ENCODE data around the gene RPL28.

RPL28 gene

DNA sequence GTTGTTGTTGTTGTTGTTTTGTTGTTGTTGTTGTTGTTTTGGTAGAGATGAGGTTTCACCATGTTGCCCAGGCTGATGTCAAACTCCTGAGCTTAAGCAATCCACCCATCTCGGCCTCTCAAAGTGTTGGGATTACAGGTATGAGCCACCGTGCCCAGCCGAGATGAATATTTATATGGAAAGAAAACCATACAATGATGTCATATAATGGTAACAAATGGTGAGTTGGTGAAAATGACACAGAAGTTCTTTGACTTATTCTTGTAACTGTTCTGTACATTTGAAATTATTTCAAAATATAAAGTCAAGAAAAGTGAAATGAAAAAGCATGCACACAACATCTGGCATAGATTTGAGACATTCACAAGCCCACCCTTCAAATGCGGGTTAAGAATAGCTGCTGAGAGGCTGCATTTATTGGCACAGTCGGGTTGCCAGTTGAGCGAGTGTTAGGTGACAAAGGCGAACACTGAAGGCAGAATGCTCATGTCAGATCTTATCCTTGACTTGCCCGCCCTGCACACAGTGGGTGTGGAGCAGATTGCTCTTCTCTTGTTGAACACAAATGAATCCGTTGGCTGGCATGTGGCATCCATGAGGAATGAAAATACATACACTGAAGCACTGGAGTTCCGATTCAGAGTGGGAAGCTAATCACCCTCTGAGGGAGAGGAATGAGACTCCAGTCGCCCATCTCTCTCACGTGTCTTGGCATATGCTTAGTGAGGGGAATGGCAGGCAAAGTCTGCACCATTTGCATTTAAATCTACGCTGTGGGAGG, 37.7 kb downstream of the RPL28 start:
- Histone ChIP-seq H2BK5ac (ENCODE audit: low read depth, low read length, poor library complexity) (no peak overlapping the region), H3K79me1 (ENCODE audit: low read length) (no peaks in the 10 kb centered on the region), H3K79me2 (ENCODE audit: control insufficient read depth, insufficient read depth, low read length, poor library complexity) (no peaks in the 10 kb centered on the region), H3K4me1 (ENCODE audit: control insufficient read depth in 1 of 2, insufficient read depth in 2 of 2, low read length in 2 of 2) (no peaks in the 10 kb centered on the region), H3K27me3 (ENCODE audit: insufficient read depth, low read length) (no peaks in the 10 kb centered on the region), H3K4me3 (ENCODE audit: low read depth, low read length) (no peak overlapping the region), H3K36me3 (ENCODE audit: control insufficient read depth in 1 of 2, insufficient read depth in 2 of 2, low read length in 2 of 2) (no peaks in the 10 kb centered on the region), H2BK12ac (ENCODE audit: low read length) (no peak overlapping the region), H3K27ac (ENCODE audit: low read depth, low read length) (no peak overlapping the region), H2AK5ac (ENCODE audit: low read length) (no peak overlapping the region), H3K4ac (ENCODE audit: low read depth, low read length) (no peak overlapping the region), H3K23ac (ENCODE audit: low read length) (no peak overlapping the region), H3K18ac (ENCODE audit: low read length) (no peak overlapping the region), H2BK120ac (ENCODE audit: insufficient read depth, low read length, poor library complexity) (no peak overlapping the region), H4K12ac (ENCODE audit: low read depth, low read length) (no peak overlapping the region), H3K4me2 (ENCODE audit: low read length) (no peak overlapping the region), H3K9ac (ENCODE audit: low read length) (no peak overlapping the region), H3K14ac (ENCODE audit: low read length) (no peak overlapping the region), H4K91ac (ENCODE audit: low read depth, low read length) (no peak overlapping the region), H2AFZ (ENCODE audit: insufficient read depth, low read length, poor library complexity) (no peak overlapping the region), H3K9me3 (ENCODE audit: insufficient read depth, low read depth, low read length) (peaks cover 2% of the 10 kb centered on the region), H4K8ac (ENCODE audit: low read depth, low read length) (no peak overlapping the region)
- DNase-seq, result no peak
- WGBS (ENCODE audit: extremely low coverage, insufficient coverage, insufficient read length), result no CpG with 5 or more reads among the region's 13 CpGs

DNA sequence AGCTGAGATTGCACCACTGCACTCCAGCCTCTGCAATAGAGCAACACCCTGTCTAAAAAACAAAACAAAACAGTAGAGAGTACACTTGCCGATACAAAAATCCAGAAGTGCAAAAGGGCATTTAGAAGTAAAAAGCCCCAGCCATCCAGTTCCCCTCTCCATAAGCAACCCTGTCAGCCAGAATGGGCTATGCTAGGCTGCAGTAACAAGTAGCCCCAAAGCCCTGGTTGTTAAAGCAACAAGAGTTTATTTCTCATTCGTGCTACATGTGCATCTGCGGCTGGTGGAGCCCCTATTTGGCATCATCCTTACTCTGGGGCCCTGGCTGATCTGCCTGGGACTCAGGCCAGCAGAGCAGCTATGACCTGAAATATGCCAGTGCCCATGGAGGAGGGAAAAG, 38.8 kb downstream of the RPL28 start:
- Histone ChIP-seq H2AFZ (ENCODE audit: insufficient read depth, low read length, poor library complexity) (no peak overlapping the region), H2BK5ac (ENCODE audit: low read depth, low read length, poor library complexity) (no peak overlapping the region), H4K12ac (ENCODE audit: low read depth, low read length) (no peak overlapping the region), H3K4me2 (ENCODE audit: low read length) (no peak overlapping the region), H2AK5ac (ENCODE audit: low read length) (no peak overlapping the region), H3K27ac (ENCODE audit: low read depth, low read length) (no peak overlapping the region), H3K9ac (ENCODE audit: low read length) (no peak overlapping the region), H2BK12ac (ENCODE audit: low read length) (no peak overlapping the region), H2BK120ac (ENCODE audit: insufficient read depth, low read length, poor library complexity) (no peak overlapping the region), H4K91ac (ENCODE audit: low read depth, low read length) (no peak overlapping the region), H3K79me1 (ENCODE audit: low read length) (no peaks in the 10 kb centered on the region), H3K9me3 (ENCODE audit: insufficient read depth, low read depth, low read length) (peaks cover 2% of the 10 kb centered on the region), H3K36me3 (ENCODE audit: control insufficient read depth in 1 of 2, insufficient read depth in 2 of 2, low read length in 2 of 2) (no peaks in the 10 kb centered on the region), H3K79me2 (ENCODE audit: control insufficient read depth, insufficient read depth, low read length, poor library complexity) (no peaks in the 10 kb centered on the region), H3K27me3 (ENCODE audit: insufficient read depth, low read length) (no peaks in the 10 kb centered on the region), H3K23ac (ENCODE audit: low read length) (peak overlapping the region; percentile 5), H3K4me3 (ENCODE audit: low read depth, low read length) (no peak overlapping the region), H3K4ac (ENCODE audit: low read depth, low read length) (no peak overlapping the region), H3K18ac (ENCODE audit: low read length) (no peak overlapping the region), H4K8ac (ENCODE audit: low read depth, low read length) (no peak overlapping the region), H3K14ac (ENCODE audit: low read length) (no peak overlapping the region), H3K4me1 (ENCODE audit: control insufficient read depth in 1 of 2, insufficient read depth in 2 of 2, low read length in 2 of 2) (no peaks in the 10 kb centered on the region)
- no CpG with 5 or more reads among the region's 3 CpGs for WGBS (ENCODE audit: extremely low coverage, insufficient coverage, insufficient read length)
- DNase-seq, result no peak

DNA sequence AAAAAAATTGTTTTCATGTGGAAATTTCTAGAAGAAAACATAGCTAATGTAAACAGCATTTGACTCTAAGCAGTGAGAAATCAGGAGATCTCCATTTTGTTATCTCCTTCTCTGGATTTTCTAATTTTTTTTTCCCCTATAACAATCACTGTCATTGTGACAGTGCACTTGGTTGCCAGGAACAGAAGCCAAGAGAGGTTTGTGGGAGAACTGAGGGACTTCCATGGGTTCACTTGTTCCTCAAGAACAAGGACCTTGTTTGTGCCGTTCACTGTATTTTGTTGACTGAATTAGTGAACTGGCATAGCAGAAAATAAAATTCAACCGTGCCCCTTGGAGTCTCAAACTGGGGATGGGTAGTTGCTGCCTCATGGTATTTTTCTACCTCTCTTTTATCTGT, 40.3 kb downstream of the RPL28 start:
- no peak overlapping the region for H3K23ac ChIP-seq (ENCODE audit: low read length)
- no peak overlapping the region for H2BK12ac ChIP-seq (ENCODE audit: low read length)
- no peak overlapping the region for H2AFZ ChIP-seq (ENCODE audit: insufficient read depth, low read length, poor library complexity)
- H4K91ac ChIP-seq (ENCODE audit: low read depth, low read length), result no peak overlapping the region
- no peak overlapping the region for H3K9ac ChIP-seq (ENCODE audit: low read length)
- no peaks in the 10 kb centered on the region for H3K27me3 ChIP-seq (ENCODE audit: insufficient read depth, low read length)
- H3K18ac ChIP-seq (ENCODE audit: low read length), result no peak overlapping the region
- no peak overlapping the region for H2BK5ac ChIP-seq (ENCODE audit: low read depth, low read length, poor library complexity)
- H3K4me1 ChIP-seq (ENCODE audit: control insufficient read depth in 1 of 2, insufficient read depth in 2 of 2, low read length in 2 of 2), result no peaks in the 10 kb centered on the region
- no peak overlapping the region for H3K4me3 ChIP-seq (ENCODE audit: low read depth, low read length)
- no peak overlapping the region for H2AK5ac ChIP-seq (ENCODE audit: low read length)
- no peak overlapping the region for H4K12ac ChIP-seq (ENCODE audit: low read depth, low read length)
- no peak for DNase-seq
- H3K4me2 ChIP-seq (ENCODE audit: low read length), result no peak overlapping the region
- no peak overlapping the region for H3K14ac ChIP-seq (ENCODE audit: low read length)
- H4K8ac ChIP-seq (ENCODE audit: low read depth, low read length), result no peak overlapping the region
- no peak overlapping the region for H3K4ac ChIP-seq (ENCODE audit: low read depth, low read length)
- H3K27ac ChIP-seq (ENCODE audit: low read depth, low read length), result no peak overlapping the region
- H3K79me1 ChIP-seq (ENCODE audit: low read length), result no peaks in the 10 kb centered on the region
- no peaks in the 10 kb centered on the region for H3K36me3 ChIP-seq (ENCODE audit: control insufficient read depth in 1 of 2, insufficient read depth in 2 of 2, low read length in 2 of 2)
- H2BK120ac ChIP-seq (ENCODE audit: insufficient read depth, low read length, poor library complexity), result no peak overlapping the region
- WGBS (ENCODE audit: extremely low coverage, insufficient coverage, insufficient read length), result no CpG with 5 or more reads among the region's 2 CpGs
- peaks cover 11% of the 10 kb centered on the region for H3K9me3 ChIP-seq (ENCODE audit: insufficient read depth, low read depth, low read length)
- no peaks in the 10 kb centered on the region for H3K79me2 ChIP-seq (ENCODE audit: control insufficient read depth, insufficient read depth, low read length, poor library complexity)

DNA sequence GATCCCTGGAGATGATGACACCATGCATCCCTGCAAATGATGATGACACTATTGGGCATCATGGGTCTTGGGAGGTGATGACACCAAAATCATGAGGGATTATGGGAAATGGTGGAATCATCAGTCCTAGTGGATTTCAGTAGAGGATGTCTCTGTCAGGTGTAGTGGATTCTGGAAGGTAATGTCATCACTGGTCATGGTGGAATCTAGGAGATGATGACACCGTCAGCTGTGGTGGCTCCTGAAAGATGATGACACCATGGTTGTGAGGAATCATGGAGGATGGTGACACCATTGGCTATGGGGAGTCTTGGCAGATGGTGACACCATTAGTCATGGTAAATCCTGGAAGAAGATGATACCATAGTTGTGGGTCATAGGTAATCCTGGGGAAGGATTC, 45.5 kb downstream of the RPL28 start:
- H3K27me3 ChIP-seq (ENCODE audit: insufficient read depth, low read length), result no peaks in the 10 kb centered on the region
- no peak overlapping the region for H4K91ac ChIP-seq (ENCODE audit: low read depth, low read length)
- H3K79me1 ChIP-seq (ENCODE audit: low read length), result no peaks in the 10 kb centered on the region
- H3K9ac ChIP-seq (ENCODE audit: low read length), result no peak overlapping the region
- no peak for DNase-seq
- WGBS (ENCODE audit: extremely low coverage, insufficient coverage, insufficient read length), result no CpG with 5 or more reads among the region's 1 CpG
- no peak overlapping the region for H2BK5ac ChIP-seq (ENCODE audit: low read depth, low read length, poor library complexity)
- no peak overlapping the region for H4K12ac ChIP-seq (ENCODE audit: low read depth, low read length)
- no peak overlapping the region for H2BK120ac ChIP-seq (ENCODE audit: insufficient read depth, low read length, poor library complexity)
- H3K9me3 ChIP-seq (ENCODE audit: insufficient read depth, low read depth, low read length), result peaks cover 24% of the 10 kb centered on the region
- H3K14ac ChIP-seq (ENCODE audit: low read length), result no peak overlapping the region
- no peak overlapping the region for H2AK5ac ChIP-seq (ENCODE audit: low read length)
- no peak overlapping the region for H3K18ac ChIP-seq (ENCODE audit: low read length)
- H3K36me3 ChIP-seq (ENCODE audit: control insufficient read depth in 1 of 2, insufficient read depth in 2 of 2, low read length in 2 of 2), result no peaks in the 10 kb centered on the region
- no peak overlapping the region for H2AFZ ChIP-seq (ENCODE audit: insufficient read depth, low read length, poor library complexity)
- H3K4me2 ChIP-seq (ENCODE audit: low read length), result no peak overlapping the region
- H3K23ac ChIP-seq (ENCODE audit: low read length), result no peak overlapping the region
- H3K4me1 ChIP-seq (ENCODE audit: control insufficient read depth in 1 of 2, insufficient read depth in 2 of 2, low read length in 2 of 2), result no peaks in the 10 kb centered on the region
- H4K8ac ChIP-seq (ENCODE audit: low read depth, low read length), result no peak overlapping the region
- no peaks in the 10 kb centered on the region for H3K79me2 ChIP-seq (ENCODE audit: control insufficient read depth, insufficient read depth, low read length, poor library complexity)
- H3K4me3 ChIP-seq (ENCODE audit: low read depth, low read length), result no peak overlapping the region
- H2BK12ac ChIP-seq (ENCODE audit: low read length), result no peak overlapping the region
- no peak overlapping the region for H3K4ac ChIP-seq (ENCODE audit: low read depth, low read length)
- no peak overlapping the region for H3K27ac ChIP-seq (ENCODE audit: low read depth, low read length)
